ENCODE measurements around the gene GTF2IRD1.

- TF ChIP-seq TAF1 (IDR thresholded peaks at IDR 0.05; ENCODE audit: borderline replicate concordance, insufficient read depth, low read length): no peak
- TF ChIP-seq, protein P1, sequence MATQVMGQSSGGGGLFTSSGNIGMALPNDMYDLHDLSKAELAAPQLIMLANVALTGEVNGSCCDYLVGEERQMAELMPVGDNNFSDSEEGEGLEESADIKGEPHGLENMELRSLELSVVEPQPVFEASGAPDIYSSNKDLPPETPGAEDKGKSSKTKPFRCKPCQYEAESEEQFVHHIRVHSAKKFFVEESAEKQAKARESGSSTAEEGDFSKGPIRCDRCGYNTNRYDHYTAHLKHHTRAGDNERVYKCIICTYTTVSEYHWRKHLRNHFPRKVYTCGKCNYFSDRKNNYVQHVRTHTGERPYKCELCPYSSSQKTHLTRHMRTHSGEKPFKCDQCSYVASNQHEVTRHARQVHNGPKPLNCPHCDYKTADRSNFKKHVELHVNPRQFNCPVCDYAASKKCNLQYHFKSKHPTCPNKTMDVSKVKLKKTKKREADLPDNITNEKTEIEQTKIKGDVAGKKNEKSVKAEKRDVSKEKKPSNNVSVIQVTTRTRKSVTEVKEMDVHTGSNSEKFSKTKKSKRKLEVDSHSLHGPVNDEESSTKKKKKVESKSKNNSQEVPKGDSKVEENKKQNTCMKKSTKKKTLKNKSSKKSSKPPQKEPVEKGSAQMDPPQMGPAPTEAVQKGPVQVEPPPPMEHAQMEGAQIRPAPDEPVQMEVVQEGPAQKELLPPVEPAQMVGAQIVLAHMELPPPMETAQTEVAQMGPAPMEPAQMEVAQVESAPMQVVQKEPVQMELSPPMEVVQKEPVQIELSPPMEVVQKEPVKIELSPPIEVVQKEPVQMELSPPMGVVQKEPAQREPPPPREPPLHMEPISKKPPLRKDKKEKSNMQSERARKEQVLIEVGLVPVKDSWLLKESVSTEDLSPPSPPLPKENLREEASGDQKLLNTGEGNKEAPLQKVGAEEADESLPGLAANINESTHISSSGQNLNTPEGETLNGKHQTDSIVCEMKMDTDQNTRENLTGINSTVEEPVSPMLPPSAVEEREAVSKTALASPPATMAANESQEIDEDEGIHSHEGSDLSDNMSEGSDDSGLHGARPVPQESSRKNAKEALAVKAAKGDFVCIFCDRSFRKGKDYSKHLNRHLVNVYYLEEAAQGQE (IDR thresholded peaks at IDR 0.05; ENCODE audit: insufficient read depth in 1 of 2, low read depth in 2 of 2, low read length in 2 of 2): no peak
Measured at GRCh38 chr7:74583630-74584029, 129.9 kb downstream of the GTF2IRD1 start.

Measured in PFSK-1 (cell line).